ENCODE results near the gene ITPA. TPM values are rescaled to one million over a fixed set of nuclear protein-coding genes. Genes with fewer than 3 reads are reported as not detected.

Gene ITPA
- total and polyA plus RNA-seq, 10 of the 15 experiments (the other 5 are each of a cell fraction or from before 2014, with no cell fraction given), result 5.5 to 124 (median 66.3) TPM

DNA sequence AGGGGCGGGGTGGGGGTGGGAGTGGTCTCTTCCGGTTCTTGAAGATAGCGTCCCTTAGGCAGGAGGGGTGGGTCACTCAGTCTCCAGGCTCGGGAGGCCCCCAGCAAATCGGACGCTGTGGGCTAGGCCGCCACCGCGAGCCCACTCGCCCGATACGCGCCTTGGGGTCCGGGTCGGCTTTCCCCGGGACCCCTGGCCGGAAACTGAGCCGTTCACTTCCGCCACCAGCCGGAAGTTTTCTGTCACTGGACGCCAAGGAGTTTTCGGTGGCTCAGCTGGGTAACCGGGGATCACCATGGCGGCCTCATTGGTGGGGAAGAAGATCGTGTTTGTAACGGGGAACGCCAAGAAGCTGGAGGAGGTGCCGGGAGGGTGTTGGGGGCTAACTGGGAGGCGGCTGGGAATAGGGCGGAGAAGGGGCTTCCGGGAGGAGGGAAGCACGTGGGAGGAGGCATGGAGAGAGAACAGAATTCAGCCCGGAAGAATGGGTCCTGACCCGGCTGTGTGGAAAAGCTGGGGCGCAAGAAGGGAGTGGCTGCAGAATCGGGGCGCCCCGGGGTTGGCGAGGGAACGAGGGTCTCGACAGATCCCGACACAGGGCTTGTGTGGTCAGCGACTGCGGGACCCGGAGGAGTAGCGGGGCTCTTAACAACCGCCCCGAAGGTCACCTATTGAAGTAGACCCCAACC lies at the start of gene ITPA (continued):
- TF ChIP-seq ZNF207 (IDR thresholded peaks at IDR 0.05; ENCODE audit: borderline replicate concordance) (0 out of 2 replicates have a peak, but pooled peaks have one; percentile 34), YY1 (IDR thresholded peaks at IDR 0.05; ENCODE audit: low read depth, low read length) (peak; percentile 85), CBFB (IDR thresholded peaks at IDR 0.05; ENCODE audit: low read depth) (no peak; the same call in 1 of the 2 replicates), HCFC1 (IDR thresholded peaks at IDR 0.05; ENCODE audit: low read length) (peak; percentile 36; the same call in 1 of the 2 replicates), BRCA1 (IDR thresholded peaks at IDR 0.05; ENCODE audit: low read depth, low read length) (no peak), EGR1 (IDR thresholded peaks at IDR 0.05; ENCODE audit: borderline replicate concordance in 1 of 2, low read depth in 2 of 2, low read length in 2 of 2) (0 out of 3 replicates have a peak, but pooled peaks of 1 of the 2 experiments have one; percentile 4), ATF7 (IDR thresholded peaks at IDR 0.05; ENCODE audit: low read depth) (no peak), RAD21 (IDR thresholded peaks at IDR 0.05; ENCODE audit: insufficient read depth, low read depth, low read length) (no peak), MYC (IDR thresholded peaks at IDR 0.05; ENCODE audit: insufficient read depth, insufficient read length, insufficient replicate concordance, low read length, severe bottlenecking) (peak; percentile 81), FOXK2 (IDR thresholded peaks at IDR 0.05) (peak; percentile 56), NFYB (IDR thresholded peaks at IDR 0.05; ENCODE audit: insufficient read depth, low read depth, low read length) (peak; percentile 42; the same call in 1 of the 2 replicates), RUNX3 (IDR thresholded peaks at IDR 0.05; ENCODE audit: low read length) (no peak; the same call in 1 of the 2 replicates), FOXM1 (IDR thresholded peaks at IDR 0.05; ENCODE audit: low read depth, low read length) (no peak), JUND (IDR thresholded peaks at IDR 0.05; ENCODE audit: low read depth, low read length) (no peak), MEF2A (IDR thresholded peaks at IDR 0.05; ENCODE audit: insufficient read depth, low read depth, low read length) (no peak), SMAD5 (IDR thresholded peaks at IDR 0.05; ENCODE audit: low read depth) (0 out of 2 replicates have a peak, but pooled peaks have one; percentile 69), KDM1A (IDR thresholded peaks at IDR 0.05; ENCODE audit: borderline replicate concordance) (no peak)
- TF ChIP-seq, protein P1, sequence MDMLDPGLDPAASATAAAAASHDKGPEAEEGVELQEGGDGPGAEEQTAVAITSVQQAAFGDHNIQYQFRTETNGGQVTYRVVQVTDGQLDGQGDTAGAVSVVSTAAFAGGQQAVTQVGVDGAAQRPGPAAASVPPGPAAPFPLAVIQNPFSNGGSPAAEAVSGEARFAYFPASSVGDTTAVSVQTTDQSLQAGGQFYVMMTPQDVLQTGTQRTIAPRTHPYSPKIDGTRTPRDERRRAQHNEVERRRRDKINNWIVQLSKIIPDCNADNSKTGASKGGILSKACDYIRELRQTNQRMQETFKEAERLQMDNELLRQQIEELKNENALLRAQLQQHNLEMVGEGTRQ (IDR thresholded peaks at IDR 0.05; ENCODE audit: borderline replicate concordance, low read depth, low read length), result no peak; the same call in 1 of the 2 replicates
- TF ChIP-seq, protein P2, sequence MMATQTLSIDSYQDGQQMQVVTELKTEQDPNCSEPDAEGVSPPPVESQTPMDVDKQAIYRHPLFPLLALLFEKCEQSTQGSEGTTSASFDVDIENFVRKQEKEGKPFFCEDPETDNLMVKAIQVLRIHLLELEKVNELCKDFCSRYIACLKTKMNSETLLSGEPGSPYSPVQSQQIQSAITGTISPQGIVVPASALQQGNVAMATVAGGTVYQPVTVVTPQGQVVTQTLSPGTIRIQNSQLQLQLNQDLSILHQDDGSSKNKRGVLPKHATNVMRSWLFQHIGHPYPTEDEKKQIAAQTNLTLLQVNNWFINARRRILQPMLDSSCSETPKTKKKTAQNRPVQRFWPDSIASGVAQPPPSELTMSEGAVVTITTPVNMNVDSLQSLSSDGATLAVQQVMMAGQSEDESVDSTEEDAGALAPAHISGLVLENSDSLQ (IDR thresholded peaks at IDR 0.05), result 0 out of 2 replicates have a peak, but pooled peaks have one; percentile 26
- TF ChIP-seq, protein P3, sequence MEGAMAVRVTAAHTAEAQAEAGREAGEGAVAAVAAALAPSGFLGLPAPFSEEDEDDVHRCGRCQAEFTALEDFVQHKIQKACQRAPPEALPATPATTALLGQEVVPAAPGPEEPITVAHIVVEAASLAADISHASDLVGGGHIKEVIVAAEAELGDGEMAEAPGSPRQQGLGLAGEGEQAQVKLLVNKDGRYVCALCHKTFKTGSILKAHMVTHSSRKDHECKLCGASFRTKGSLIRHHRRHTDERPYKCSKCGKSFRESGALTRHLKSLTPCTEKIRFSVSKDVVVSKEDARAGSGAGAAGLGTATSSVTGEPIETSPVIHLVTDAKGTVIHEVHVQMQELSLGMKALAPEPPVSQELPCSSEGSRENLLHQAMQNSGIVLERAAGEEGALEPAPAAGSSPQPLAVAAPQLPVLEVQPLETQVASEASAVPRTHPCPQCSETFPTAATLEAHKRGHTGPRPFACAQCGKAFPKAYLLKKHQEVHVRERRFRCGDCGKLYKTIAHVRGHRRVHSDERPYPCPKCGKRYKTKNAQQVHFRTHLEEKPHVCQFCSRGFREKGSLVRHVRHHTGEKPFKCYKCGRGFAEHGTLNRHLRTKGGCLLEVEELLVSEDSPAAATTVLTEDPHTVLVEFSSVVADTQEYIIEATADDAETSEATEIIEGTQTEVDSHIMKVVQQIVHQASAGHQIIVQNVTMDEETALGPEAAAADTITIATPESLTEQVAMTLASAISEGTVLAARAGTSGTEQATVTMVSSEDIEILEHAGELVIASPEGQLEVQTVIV (IDR thresholded peaks at IDR 0.05; ENCODE audit: borderline replicate concordance, partially characterized antibody), result peak; percentile 71
- TF ChIP-seq, protein P4, sequence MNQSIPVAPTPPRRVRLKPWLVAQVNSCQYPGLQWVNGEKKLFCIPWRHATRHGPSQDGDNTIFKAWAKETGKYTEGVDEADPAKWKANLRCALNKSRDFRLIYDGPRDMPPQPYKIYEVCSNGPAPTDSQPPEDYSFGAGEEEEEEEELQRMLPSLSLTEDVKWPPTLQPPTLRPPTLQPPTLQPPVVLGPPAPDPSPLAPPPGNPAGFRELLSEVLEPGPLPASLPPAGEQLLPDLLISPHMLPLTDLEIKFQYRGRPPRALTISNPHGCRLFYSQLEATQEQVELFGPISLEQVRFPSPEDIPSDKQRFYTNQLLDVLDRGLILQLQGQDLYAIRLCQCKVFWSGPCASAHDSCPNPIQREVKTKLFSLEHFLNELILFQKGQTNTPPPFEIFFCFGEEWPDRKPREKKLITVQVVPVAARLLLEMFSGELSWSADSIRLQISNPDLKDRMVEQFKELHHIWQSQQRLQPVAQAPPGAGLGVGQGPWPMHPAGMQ (IDR thresholded peaks at IDR 0.05; ENCODE audit: borderline replicate concordance), result no peak
- TF ChIP-seq, protein P5, sequence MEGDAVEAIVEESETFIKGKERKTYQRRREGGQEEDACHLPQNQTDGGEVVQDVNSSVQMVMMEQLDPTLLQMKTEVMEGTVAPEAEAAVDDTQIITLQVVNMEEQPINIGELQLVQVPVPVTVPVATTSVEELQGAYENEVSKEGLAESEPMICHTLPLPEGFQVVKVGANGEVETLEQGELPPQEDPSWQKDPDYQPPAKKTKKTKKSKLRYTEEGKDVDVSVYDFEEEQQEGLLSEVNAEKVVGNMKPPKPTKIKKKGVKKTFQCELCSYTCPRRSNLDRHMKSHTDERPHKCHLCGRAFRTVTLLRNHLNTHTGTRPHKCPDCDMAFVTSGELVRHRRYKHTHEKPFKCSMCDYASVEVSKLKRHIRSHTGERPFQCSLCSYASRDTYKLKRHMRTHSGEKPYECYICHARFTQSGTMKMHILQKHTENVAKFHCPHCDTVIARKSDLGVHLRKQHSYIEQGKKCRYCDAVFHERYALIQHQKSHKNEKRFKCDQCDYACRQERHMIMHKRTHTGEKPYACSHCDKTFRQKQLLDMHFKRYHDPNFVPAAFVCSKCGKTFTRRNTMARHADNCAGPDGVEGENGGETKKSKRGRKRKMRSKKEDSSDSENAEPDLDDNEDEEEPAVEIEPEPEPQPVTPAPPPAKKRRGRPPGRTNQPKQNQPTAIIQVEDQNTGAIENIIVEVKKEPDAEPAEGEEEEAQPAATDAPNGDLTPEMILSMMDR (IDR thresholded peaks at IDR 0.05 in 2 of 3, conservative IDR thresholded peaks at IDR 0.05 in 1 of 3; ENCODE audit: control insufficient read depth in 2 of 3, extremely low read depth in 1 of 3, insufficient read depth in 1 of 3, low read depth in 3 of 3, low read length in 3 of 3), result no peak
